Measurements from ENCODE around the gene ZC3H12A.

DNA sequence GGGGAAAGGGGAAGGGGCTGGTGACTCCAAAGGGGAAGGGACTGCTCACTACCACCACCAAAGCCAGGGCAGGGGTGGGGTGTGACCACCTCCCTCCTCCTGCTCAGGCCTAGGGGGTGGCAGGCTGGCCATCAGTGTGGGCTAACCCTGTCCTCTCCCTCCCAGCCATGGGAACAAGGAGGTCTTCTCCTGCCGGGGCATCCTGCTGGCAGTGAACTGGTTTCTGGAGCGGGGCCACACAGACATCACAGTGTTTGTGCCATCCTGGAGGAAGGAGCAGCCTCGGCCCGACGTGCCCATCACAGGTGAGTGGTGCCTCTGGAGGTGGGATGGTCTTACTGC lies 5.7 kb downstream of the ZC3H12A start:
- TF ChIP-seq CTCF (IDR thresholded peaks at IDR 0.05; ENCODE audit: control extremely low read depth in 1 of 3, insufficient read depth in 1 of 3, low read depth in 1 of 3, low read length in 3 of 3) (no peak), EZH2 (IDR thresholded peaks at IDR 0.05; ENCODE audit: low read depth, low read length, severe bottlenecking) (no peak), TCF12 (IDR thresholded peaks at IDR 0.05; ENCODE audit: low read depth, low read length) (no peak), ASH2L (IDR thresholded peaks at IDR 0.05; ENCODE audit: low read length) (no peak), ATF3 (IDR thresholded peaks at IDR 0.05; ENCODE audit: insufficient read depth, low read depth, low read length) (no peak), RNF2 (IDR thresholded peaks at IDR 0.05; ENCODE audit: borderline replicate concordance, low read depth, low read length, missing control alignments, poor library complexity, severe bottlenecking) (no peak), POLR2A (IDR thresholded peaks at IDR 0.05; ENCODE audit: control extremely low read depth in 1 of 2, low read depth in 2 of 2, low read length in 2 of 2) (no peak), E2F6 (IDR thresholded peaks at IDR 0.05) (no peak), SP1 (IDR thresholded peaks at IDR 0.05; ENCODE audit: low read depth, low read length) (no peak), GTF2F1 (IDR thresholded peaks at IDR 0.05; ENCODE audit: borderline replicate concordance, low read depth, low read length) (no peak), GABPA (IDR thresholded peaks at IDR 0.05; ENCODE audit: borderline replicate concordance, insufficient read depth, low read length) (no peak), CEBPB (IDR thresholded peaks at IDR 0.05; ENCODE audit: low read depth, low read length) (no peak), EP300 (IDR thresholded peaks at IDR 0.05; ENCODE audit: borderline replicate concordance in 1 of 2, low read depth in 2 of 2, low read length in 2 of 2) (no peak)
- TF ChIP-seq, protein P1, sequence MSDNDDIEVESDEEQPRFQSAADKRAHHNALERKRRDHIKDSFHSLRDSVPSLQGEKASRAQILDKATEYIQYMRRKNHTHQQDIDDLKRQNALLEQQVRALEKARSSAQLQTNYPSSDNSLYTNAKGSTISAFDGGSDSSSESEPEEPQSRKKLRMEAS (IDR thresholded peaks at IDR 0.05) = no peak

All from H1 (cell line).